ENCODE measurements around the gene CBFB.

Gene CBFB

DNA sequence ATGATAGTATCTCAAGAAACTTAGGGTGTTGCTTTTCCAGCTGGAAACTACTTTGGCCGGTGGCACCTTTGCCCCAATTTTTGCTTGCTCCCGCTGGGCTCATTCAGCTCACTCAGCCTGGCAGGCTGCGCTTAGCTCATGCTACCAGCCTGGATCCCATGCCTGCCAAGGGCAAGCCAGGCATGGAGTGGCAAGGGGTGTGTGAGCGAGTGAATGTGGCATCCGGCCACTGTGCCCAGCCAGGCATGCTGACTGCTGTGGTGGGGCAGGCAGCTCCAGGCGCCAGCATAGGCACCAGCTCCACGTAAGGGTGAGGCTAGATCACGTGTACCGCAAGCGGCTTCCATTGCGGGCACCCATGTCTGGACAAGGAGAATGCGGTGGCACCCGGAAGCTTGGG is 112.4 kb downstream of the CBFB start:
- DNase-seq, result no peak

DNA sequence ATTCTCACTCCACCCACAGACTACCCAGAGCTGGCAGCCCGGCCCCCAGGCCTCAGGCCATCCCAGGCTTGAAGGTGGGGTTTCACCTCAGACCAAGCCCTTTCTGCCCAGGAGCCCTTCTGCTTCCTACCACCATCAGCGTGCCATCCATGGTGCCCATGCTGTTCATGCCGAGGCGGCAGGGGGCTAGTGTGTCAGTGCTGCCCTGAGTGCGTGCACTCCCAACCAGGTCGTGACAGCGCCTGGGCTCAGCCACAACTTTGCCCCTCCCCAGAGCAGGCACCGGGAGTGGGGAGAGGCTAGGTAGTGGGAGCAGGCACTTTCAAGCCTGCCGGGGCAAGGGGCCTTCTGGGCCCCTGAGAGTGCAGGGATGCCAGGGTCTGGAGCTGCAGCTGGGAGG is 113.4 kb downstream of the CBFB start:
- no peak for DNase-seq

DNA sequence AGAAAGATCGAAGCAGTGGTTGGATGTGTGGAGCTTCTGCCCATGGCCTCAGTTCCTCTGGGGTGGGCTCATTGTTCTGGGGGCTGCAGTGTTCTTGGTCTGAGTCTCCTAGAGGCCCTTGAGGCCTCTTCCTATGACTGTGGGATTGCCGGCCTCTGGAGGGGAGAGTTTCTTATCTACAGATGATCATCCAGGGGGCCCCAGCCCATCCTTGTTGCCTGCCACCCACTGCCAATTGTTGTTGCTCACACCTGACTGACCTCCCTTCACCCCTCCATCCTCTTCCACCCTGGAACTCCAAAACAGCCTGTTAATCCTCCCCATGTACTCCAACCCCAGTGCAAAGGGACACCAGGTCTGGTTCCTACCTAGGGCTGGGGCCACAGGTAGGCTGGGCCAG is 116.0 kb downstream of the CBFB start:
- DNase-seq, result no peak

DNA sequence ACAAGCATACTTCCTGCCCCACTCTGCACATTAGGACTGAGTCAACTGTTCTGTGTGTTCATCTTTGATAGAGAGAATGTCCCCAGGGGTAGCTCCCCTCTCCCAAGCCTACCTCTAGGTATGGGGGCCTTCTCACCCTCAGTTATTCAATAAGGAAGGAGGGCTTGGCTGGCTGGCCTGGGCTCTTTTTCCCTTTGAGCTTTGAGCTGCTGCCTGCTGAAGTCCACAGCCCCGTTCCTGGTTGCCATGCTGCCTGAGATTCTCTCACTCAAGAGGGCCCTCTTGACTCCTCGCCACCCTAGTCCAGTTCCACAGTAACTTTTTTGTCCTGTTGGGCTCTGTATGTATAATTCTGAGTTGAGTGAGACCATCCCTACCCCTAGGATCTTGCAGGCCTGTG is 116.8 kb downstream of the CBFB start:
- no peak for DNase-seq

DNA sequence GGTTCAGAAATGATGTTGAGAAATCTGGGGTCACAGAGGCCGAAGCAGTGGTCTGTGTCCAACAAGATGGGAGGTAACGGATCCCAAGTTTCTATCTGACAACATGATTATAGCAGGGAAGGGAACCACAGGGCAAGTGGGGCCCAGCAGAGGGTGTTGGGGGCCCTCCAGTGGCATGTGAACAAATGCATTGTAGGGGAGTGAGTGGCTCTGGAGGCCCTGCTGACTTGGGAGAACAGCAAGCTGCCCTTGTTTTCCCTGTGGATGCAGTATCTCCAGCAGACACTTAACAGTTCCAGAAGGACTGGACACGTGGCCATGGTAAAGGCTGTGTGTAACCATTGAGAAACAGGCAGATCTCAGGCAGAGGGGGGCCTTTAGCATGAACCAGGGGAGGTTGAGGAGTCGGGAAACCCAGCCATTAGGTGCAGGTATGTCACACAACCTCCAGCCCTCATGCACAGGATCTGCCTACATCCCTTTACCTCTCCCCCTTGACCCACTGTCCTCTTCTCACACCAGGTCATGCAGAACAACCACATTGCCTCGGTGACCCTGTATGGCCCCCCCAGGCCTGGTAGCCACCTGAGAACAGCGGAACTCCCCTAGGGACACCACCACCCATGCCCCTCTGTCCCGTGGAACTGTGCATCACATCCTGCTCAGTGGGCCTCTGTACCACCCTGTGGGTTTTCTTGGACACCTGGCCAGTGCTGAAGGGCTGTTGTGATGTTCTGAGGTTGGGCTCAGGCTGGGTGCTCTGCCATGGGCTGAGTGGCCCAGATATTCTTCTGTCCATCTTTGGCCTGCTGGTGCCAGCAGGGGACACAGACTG is 117.8 kb downstream of the CBFB start:
- DNase-seq, result no peak

- no peak for DNase-seq
These were observed 118.6 kb downstream of the CBFB start for GRCh38 chr16:67147437-67148140.

- no peak for DNase-seq
These were observed 119.3 kb downstream of the CBFB start for GRCh38 chr16:67148221-67148620.

GRCh38 chr16:67148656-67149275 is 119.8 kb downstream of the CBFB start:
- DNase-seq, result no peak

DNA sequence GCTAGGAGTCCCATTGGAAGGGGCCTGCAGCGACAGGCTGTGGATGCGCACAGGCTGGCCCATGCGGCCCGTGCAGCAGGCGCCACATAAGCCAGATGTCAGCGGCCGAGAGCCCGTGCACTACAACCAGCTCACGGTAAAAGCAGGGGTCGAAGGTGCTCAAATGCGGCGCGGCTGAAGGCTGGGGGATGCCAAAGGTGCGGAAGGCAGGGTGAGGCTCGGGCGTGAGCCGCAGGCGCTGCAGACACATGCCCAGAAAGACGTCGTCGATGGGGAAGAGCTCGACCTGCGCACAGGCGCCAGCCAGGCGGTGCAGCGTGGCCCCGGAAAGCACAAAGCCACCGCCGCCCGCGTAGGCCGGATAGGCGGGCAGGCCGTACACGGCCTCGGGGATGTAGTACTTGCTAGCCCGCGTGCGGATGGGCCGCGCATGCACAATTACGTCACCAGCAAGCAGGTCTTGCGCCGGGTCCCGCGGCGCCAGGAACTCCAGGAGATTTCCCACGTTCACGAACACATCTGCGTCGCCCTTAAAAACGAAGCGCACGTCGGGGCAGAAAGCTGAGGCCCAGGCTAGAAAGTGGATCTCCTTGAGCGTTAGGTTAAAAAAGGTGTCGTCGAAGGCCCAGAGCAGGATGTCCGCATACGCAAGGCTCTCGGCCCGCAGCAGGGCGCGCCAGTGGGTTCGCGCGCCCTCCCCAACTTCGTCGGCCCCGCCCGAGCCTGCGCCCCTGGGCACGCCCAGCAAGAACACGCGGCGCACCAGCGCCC is 120.5 kb downstream of the CBFB start:
- no peak for DNase-seq

- DNase-seq, result no peak
These were observed 121.3 kb downstream of the CBFB start for GRCh38 chr16:67150047-67150832.

Data from effector CD4-positive, alpha-beta T cell (primary cell).